NOMO-1 treated with DMSO at 0.1 percent for 48 hours (cell line): ENCODE measurements around the gene TRIM2.

Experiments used
- DNase-seq: peaks from one replicate; lab custom pipeline; 2025; ENCODE audit not compliant: unreplicated experiment; lab: John Stamatoyannopoulos, UW

Gene TRIM2

GRCh38 chr4:153222707-153223426 lies 18.6 kb downstream of the TRIM2 start:
- DNase-seq: peak; percentile 54

- no peak for DNase-seq
Observed at GRCh38 chr4:153223427-153223801, 19.2 kb downstream of the TRIM2 start.

- DNase-seq: no peak
Observed at GRCh38 chr4:153223930-153224329, 19.7 kb downstream of the TRIM2 start.

GRCh38 chr4:153224474-153224873 lies 20.2 kb downstream of the TRIM2 start:
- DNase-seq: no peak

GRCh38 chr4:153227469-153228075 lies 23.3 kb downstream of the TRIM2 start:
- DNase-seq: no peak

GRCh38 chr4:153228512-153229140 lies 24.4 kb downstream of the TRIM2 start:
- DNase-seq: no peak

- no peak for DNase-seq
Observed at GRCh38 chr4:153229545-153229944, 25.3 kb downstream of the TRIM2 start.

- no peak for DNase-seq
Observed at GRCh38 chr4:153232768-153233167, 28.5 kb downstream of the TRIM2 start.

- no peak for DNase-seq
Observed at GRCh38 chr4:153233761-153234371, 29.6 kb downstream of the TRIM2 start.

- peak; percentile 45 for DNase-seq
Observed at GRCh38 chr4:153234885-153235284, 30.6 kb downstream of the TRIM2 start.

GRCh38 chr4:153238135-153238919 lies 34.1 kb downstream of the TRIM2 start:
- no peak for DNase-seq

GRCh38 chr4:153239409-153239808 lies 35.2 kb downstream of the TRIM2 start:
- no peak for DNase-seq

GRCh38 chr4:153241295-153241694 lies 37.1 kb downstream of the TRIM2 start:
- no peak for DNase-seq

GRCh38 chr4:153241970-153242838 lies 38.0 kb downstream of the TRIM2 start:
- no peak for DNase-seq

- no peak for DNase-seq
Observed at GRCh38 chr4:153242839-153243324, 38.6 kb downstream of the TRIM2 start.

GRCh38 chr4:153243468-153243867 lies 39.2 kb downstream of the TRIM2 start:
- DNase-seq: no peak

GRCh38 chr4:153244969-153245368 lies 40.7 kb downstream of the TRIM2 start:
- DNase-seq: no peak

GRCh38 chr4:153245775-153246174 lies 41.5 kb downstream of the TRIM2 start:
- DNase-seq: no peak

- DNase-seq: no peak
Observed at GRCh38 chr4:153246446-153247115, 42.3 kb downstream of the TRIM2 start.

- no peak for DNase-seq
Observed at GRCh38 chr4:153247116-153247490, 42.9 kb downstream of the TRIM2 start.
